ENCODE measurements around the gene ATXN2. TPM values are rescaled to one million over a fixed set of nuclear protein-coding genes. Genes with fewer than 3 reads are reported as not detected.
A peak's percentile ranks its signal among the peaks of the same experiment; 100 is the strongest.
"Not testable (repeated sequence)": the region's sequence is repeated elsewhere in the genome, so short reads cannot be mapped to it uniquely, and the experiment has no call there.

The ATXN2 gene
- polyA plus RNA-seq, 1 donor = 54.3 TPM

DNA sequence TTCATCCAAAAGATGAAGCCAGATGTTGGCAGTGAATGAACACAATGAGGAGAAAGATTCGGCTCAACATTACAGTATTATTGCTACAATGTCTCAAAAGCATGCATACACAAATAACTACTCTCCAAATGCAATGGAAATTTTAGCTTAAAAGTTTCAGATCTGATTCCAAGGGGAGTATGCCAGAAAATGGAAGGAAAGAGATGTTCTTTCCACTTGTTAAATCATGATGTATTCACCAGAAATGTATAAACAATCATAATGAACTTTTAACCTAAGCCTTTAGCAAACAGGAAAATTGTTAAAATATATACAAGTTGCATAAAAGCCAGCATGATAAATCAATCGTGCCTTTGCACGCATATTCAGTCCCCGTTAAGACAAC, 131.3 kb downstream of the ATXN2 start:
- Histone ChIP-seq H3K27me3 (ENCODE audit: control insufficient read depth, insufficient read depth, low read length) (no peaks in the 10 kb centered on the region), H3K9me3 (ENCODE audit: control insufficient read depth, low read depth, low read length) (no peaks in the 10 kb centered on the region), H3K27ac (ENCODE audit: low read length) (no peak overlapping the region), H3K4me1 (ENCODE audit: control insufficient read depth, insufficient read depth, low read length) (no peaks in the 10 kb centered on the region), H3K36me3 (ENCODE audit: control insufficient read depth, insufficient read depth, low read length) (peaks cover 47% of the 10 kb centered on the region), H3K4me3 (ENCODE audit: low read length) (no peak overlapping the region)
- DNase-seq = peak in 1 of 2 donors; percentile 17
- 78% methylated on average over 3 of the region's 4 CpGs for WGBS (ENCODE audit: insufficient coverage, low lambda C conversion rate)

DNA sequence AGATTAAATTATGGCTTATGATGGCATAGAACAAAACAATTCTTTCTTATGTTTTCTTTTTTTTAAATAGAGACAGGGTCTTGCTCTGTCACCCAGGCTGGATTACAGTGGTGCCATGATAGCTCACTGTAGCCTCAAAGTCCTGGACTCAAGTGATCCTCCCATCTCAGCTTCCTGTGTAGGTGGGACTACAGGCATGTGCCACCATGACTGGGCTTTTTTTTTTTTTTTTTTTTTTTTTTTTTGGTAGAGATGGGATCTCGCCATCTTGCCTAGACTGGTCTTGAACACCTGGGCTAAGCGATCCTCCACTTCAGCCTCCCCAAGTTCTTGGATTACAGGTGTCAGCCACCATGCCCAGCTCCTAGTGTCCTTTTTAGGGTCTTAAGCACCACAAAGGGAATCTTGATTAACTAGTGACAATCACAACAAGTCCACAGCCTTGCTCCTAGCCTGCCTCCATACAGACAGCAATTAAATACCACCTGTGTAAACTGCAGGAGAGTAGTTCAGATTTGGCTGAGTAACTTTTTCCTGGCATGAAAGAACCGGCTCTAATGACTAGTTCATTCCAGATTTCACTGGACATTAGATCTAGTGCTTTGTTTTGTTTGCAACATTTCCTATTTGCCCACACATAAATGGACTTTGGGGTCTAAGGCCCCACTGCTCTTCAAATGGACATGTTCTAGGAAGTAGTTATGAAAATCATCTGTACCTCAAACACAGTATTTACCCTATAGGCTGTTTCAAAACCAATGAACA, 131.8 kb downstream of the ATXN2 start:
- Histone ChIP-seq H3K9me3 (ENCODE audit: control insufficient read depth, low read depth, low read length) (no peaks in the 10 kb centered on the region), H3K4me3 (ENCODE audit: low read length) (no peak overlapping the region), H3K27me3 (ENCODE audit: control insufficient read depth, insufficient read depth, low read length) (no peaks in the 10 kb centered on the region), H3K27ac (ENCODE audit: low read length) (no peak overlapping the region), H3K36me3 (ENCODE audit: control insufficient read depth, insufficient read depth, low read length) (peaks cover 42% of the 10 kb centered on the region), H3K4me1 (ENCODE audit: control insufficient read depth, insufficient read depth, low read length) (no peaks in the 10 kb centered on the region)
- WGBS (ENCODE audit: insufficient coverage, low lambda C conversion rate) = no CpG with 5 or more reads among the region's 3 CpGs
- no peak for DNase-seq

DNA sequence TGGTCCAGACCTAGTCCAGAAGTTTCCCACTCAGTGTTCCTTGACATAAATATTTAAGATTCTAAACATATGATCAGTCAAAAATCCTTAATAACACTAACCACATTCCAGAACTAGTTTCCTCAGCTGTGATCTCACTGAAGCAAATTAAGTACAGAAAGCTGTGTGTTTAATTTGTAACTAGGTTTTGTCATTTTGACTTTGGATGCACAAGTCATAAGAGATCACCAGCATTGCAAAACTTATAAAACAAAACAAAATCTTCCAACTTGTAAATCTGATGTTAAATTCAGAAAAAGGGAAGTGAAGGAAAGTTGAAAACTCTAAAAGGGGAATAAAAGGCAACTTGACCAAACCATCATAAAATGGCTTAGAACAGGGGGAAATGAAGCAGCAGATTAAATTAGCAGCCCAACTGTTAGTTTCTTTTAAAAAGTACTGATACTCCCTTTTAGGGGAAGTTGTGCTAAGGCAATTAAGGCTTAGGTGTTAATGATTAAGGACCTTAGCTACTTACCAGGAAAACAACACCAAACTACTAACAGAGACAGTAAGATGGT, 136.8 kb downstream of the ATXN2 start:
- Histone ChIP-seq H3K36me3 (ENCODE audit: control insufficient read depth, insufficient read depth, low read length) (peaks cover 35% of the 10 kb centered on the region), H3K4me3 (ENCODE audit: low read length) (no peak overlapping the region), H3K27me3 (ENCODE audit: control insufficient read depth, insufficient read depth, low read length) (no peaks in the 10 kb centered on the region), H3K9me3 (ENCODE audit: control insufficient read depth, low read depth, low read length) (no peaks in the 10 kb centered on the region), H3K4me1 (ENCODE audit: control insufficient read depth, insufficient read depth, low read length) (no peaks in the 10 kb centered on the region), H3K27ac (ENCODE audit: low read length) (no peak overlapping the region)
- DNase-seq = no peak

DNA sequence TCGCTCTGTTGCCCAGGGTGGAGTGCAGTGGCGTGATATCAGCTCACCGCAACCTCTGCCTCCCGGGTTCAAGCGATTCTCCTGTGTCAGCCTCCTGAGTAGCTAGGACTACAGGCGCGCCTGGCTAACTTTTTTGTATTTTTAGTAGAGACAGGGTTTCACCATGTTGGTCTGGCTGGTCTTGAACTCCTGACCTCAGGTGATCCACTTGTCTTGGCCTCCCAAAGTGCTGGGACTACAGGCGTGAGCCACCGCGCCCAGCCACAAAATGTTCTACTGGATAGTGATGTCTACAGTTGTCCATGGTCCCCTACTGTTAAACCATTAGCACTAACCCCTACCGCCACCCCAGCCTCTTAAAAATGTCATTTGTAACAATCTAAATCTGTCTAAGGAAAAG, 139.0 kb downstream of the ATXN2 start:
- WGBS (ENCODE audit: insufficient coverage, low lambda C conversion rate) = no CpG with 5 or more reads among the region's 11 CpGs
- H3K27ac ChIP-seq (ENCODE audit: low read length); DNase-seq; H3K27me3 ChIP-seq (ENCODE audit: control insufficient read depth, insufficient read depth, low read length); H3K4me1 ChIP-seq (ENCODE audit: control insufficient read depth, insufficient read depth, low read length); H3K9me3 ChIP-seq (ENCODE audit: control insufficient read depth, low read depth, low read length); H3K4me3 ChIP-seq (ENCODE audit: low read length): not testable (repeated sequence)
- H3K36me3 ChIP-seq (ENCODE audit: control insufficient read depth, insufficient read depth, low read length) = peaks cover 49% of the 10 kb centered on the region

GRCh38 chr12:111458546-111459172, 140.5 kb downstream of the ATXN2 start:
- WGBS (ENCODE audit: insufficient coverage, low lambda C conversion rate) = 100% methylated on average over 1 of the region's 6 CpGs
- H3K4me3 ChIP-seq (ENCODE audit: low read length) = no peak overlapping the region
- no peak overlapping the region for H3K27ac ChIP-seq (ENCODE audit: low read length)
- no peaks in the 10 kb centered on the region for H3K4me1 ChIP-seq (ENCODE audit: control insufficient read depth, insufficient read depth, low read length)
- DNase-seq = no peak
- H3K9me3 ChIP-seq (ENCODE audit: control insufficient read depth, low read depth, low read length) = no peaks in the 10 kb centered on the region
- H3K27me3 ChIP-seq (ENCODE audit: control insufficient read depth, insufficient read depth, low read length) = no peaks in the 10 kb centered on the region
- peaks cover 57% of the 10 kb centered on the region for H3K36me3 ChIP-seq (ENCODE audit: control insufficient read depth, insufficient read depth, low read length)

GRCh38 chr12:111457577-111457976, 141.5 kb downstream of the ATXN2 start:
- no peaks in the 10 kb centered on the region for H3K9me3 ChIP-seq (ENCODE audit: control insufficient read depth, low read depth, low read length)
- H3K4me1 ChIP-seq (ENCODE audit: control insufficient read depth, insufficient read depth, low read length) = no peaks in the 10 kb centered on the region
- H3K4me3 ChIP-seq (ENCODE audit: low read length) = no peak overlapping the region
- DNase-seq = no peak
- no CpG with 5 or more reads among the region's 3 CpGs for WGBS (ENCODE audit: insufficient coverage, low lambda C conversion rate)
- H3K36me3 ChIP-seq (ENCODE audit: control insufficient read depth, insufficient read depth, low read length) = peaks cover 61% of the 10 kb centered on the region
- no peaks in the 10 kb centered on the region for H3K27me3 ChIP-seq (ENCODE audit: control insufficient read depth, insufficient read depth, low read length)
- no peak overlapping the region for H3K27ac ChIP-seq (ENCODE audit: low read length)

DNA sequence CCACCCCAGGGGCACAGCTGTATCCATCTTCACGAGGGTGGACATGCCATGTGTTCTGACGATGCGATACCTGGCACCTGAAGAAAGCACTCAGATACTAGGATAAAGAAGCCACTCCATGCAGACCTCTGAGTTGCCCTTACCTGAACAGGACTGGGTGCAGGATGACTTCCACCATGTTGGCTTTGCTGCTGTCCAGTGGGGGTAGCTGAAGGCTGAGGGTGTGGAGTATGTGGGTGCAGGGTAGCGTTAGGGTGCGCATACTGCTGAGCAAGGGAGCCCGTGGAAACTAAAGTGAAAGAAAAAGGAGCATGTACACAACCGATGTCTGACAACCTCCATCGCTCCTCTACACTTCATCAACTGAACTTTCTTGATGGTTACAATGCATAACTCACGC, 142.0 kb downstream of the ATXN2 start:
- Histone ChIP-seq H3K4me1 (ENCODE audit: control insufficient read depth, insufficient read depth, low read length) (no peaks in the 10 kb centered on the region), H3K27me3 (ENCODE audit: control insufficient read depth, insufficient read depth, low read length) (no peaks in the 10 kb centered on the region), H3K4me3 (ENCODE audit: low read length) (no peak overlapping the region), H3K9me3 (ENCODE audit: control insufficient read depth, low read depth, low read length) (no peaks in the 10 kb centered on the region), H3K36me3 (ENCODE audit: control insufficient read depth, insufficient read depth, low read length) (peaks cover 63% of the 10 kb centered on the region), H3K27ac (ENCODE audit: low read length) (no peak overlapping the region)
- WGBS (ENCODE audit: insufficient coverage, low lambda C conversion rate) = no CpG with 5 or more reads among the region's 9 CpGs
- DNase-seq = no peak

DNA sequence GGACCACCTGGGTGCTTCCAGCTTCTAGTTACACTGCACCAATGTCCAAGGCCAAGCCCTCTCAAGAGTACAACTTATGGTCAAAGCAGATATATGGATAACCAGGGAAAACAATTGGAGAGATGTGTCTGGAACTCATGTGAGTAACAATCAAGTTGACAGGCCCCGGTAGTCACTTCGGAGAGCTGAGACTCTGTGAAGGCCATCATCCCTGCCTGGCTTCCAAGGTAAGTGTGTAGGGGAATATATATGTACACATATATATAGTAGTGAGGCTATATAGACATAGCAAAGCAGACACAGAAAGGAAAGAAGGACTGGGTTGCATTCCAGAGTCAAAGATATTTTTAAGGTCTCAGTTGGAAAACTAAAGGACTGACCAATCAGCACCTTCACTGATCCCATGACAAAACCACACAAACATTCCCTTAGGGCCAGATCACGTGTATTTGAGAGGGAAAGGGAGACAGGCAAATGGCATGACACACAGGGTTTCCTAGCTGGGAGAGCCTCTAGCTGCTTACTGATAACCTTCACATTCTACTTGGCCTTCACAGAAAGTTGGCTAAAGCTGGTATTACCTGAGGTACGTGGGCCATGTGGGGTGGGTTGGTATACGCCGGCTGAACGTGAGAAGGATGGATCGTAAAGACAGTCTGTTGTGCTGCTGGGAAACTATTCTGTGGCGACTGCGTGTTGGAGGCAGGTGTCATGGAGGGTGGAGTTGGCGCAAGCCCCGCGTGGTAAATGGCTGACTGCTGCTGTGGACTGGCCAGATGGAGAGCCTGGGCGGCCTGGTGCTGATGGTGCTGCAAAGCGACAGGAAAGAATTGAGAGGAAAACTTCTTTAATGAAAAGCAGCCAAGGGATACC, 143.4 kb downstream of the ATXN2 start:
- Histone ChIP-seq H3K27ac (ENCODE audit: low read length) (no peak overlapping the region), H3K36me3 (ENCODE audit: control insufficient read depth, insufficient read depth, low read length) (peaks cover 67% of the 10 kb centered on the region), H3K9me3 (ENCODE audit: control insufficient read depth, low read depth, low read length) (no peaks in the 10 kb centered on the region), H3K4me1 (ENCODE audit: control insufficient read depth, insufficient read depth, low read length) (no peaks in the 10 kb centered on the region), H3K4me3 (ENCODE audit: low read length) (no peak overlapping the region), H3K27me3 (ENCODE audit: control insufficient read depth, insufficient read depth, low read length) (no peaks in the 10 kb centered on the region)
- no peak for DNase-seq
- no CpG with 5 or more reads among the region's 15 CpGs for WGBS (ENCODE audit: insufficient coverage, low lambda C conversion rate)

DNA sequence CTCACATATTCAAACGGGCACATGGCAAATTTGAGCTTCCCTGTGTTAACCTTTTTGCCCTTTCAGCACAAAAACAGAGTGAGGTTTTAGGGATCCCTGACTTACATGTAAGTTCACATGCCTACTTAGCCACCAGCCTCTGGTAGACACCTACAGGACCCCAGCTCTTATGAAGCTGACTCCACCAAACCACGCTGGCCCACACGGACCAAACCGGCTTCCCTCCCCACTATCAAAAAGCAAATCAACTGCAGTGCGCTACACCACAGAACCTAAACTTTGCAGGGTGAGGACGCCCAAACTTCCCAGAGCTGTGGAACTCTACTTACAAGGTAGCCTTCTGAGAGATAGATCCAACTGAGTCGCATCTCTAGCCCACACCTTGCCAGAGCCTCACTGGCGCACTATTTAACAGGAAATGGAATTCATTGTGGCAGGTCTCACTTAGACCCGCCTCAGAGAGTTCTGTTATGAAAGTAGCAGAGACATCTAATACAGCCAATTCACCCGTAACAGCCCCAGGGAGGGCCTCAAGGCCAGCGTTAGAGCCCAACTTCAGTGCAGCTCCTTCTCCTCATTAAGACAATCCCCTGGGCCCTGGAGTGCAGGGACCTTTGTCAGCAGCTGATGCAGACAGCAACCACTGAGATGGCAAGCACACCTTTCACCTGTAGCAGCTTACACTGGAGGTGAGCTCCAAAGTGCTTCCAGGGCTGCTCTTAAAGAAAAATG, 144.2 kb downstream of the ATXN2 start:
- Histone ChIP-seq H3K9me3 (ENCODE audit: control insufficient read depth, low read depth, low read length) (no peaks in the 10 kb centered on the region), H3K27me3 (ENCODE audit: control insufficient read depth, insufficient read depth, low read length) (no peaks in the 10 kb centered on the region), H3K36me3 (ENCODE audit: control insufficient read depth, insufficient read depth, low read length) (peaks cover 72% of the 10 kb centered on the region), H3K27ac (ENCODE audit: low read length) (no peak overlapping the region), H3K4me3 (ENCODE audit: low read length) (no peak overlapping the region), H3K4me1 (ENCODE audit: control insufficient read depth, insufficient read depth, low read length) (no peaks in the 10 kb centered on the region)
- no peak for DNase-seq
- no CpG with 5 or more reads among the region's 11 CpGs for WGBS (ENCODE audit: insufficient coverage, low lambda C conversion rate)

DNA sequence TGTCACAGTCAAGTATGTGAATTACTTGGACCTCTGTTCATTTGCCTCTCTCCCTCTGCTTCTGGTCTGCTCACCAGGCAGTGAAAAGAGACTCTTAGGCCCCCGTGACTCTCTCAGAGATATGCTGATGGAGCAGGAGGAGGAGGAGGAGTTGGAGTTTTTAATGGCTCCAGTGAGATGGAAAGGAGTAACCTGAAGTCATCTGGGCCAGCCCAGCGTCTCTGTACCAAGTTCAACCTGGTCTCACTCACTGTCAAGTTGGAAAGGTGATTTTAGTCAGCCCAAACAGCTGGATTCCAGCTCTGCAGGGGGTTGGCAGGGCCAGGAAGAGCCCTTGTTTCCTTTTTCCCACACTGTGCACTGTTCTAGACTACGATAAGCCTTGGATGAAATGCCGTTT, 144.8 kb downstream of the ATXN2 start:
- Histone ChIP-seq H3K27me3 (ENCODE audit: control insufficient read depth, insufficient read depth, low read length) (no peaks in the 10 kb centered on the region), H3K27ac (ENCODE audit: low read length) (no peak overlapping the region), H3K9me3 (ENCODE audit: control insufficient read depth, low read depth, low read length) (no peaks in the 10 kb centered on the region), H3K4me1 (ENCODE audit: control insufficient read depth, insufficient read depth, low read length) (no peaks in the 10 kb centered on the region), H3K4me3 (ENCODE audit: low read length) (no peak overlapping the region), H3K36me3 (ENCODE audit: control insufficient read depth, insufficient read depth, low read length) (peaks cover 78% of the 10 kb centered on the region)
- DNase-seq = no peak
- no CpG with 5 or more reads among the region's 4 CpGs for WGBS (ENCODE audit: insufficient coverage, low lambda C conversion rate)
